ENCODE measurements around the gene ACBD6.

- TF ChIP-seq ZNF175 (tag by site-specific recombination; IDR thresholded peaks at IDR 0.05) (no peak), ZNF248 (tag by site-specific recombination; IDR thresholded peaks at IDR 0.05) (no peak), CTCF (tag by site-specific recombination; IDR thresholded peaks at IDR 0.05) (no peak), ZBTB10 (tag by site-specific recombination; IDR thresholded peaks at IDR 0.05) (no peak), ZNF184 (tag by site-specific recombination; IDR thresholded peaks at IDR 0.05) (no peak), ZNF121 (tag by site-specific recombination; IDR thresholded peaks at IDR 0.05) (no peak), ZNF645 (tag by site-specific recombination; IDR thresholded peaks at IDR 0.05) (no peak), ZNF416 (tag by site-specific recombination; IDR thresholded peaks at IDR 0.05) (no peak), REST (tag by site-specific recombination; IDR thresholded peaks at IDR 0.05) (no peak), ZNF23 (tag by site-specific recombination; IDR thresholded peaks at IDR 0.05; ENCODE audit: borderline replicate concordance) (no peak), ZNF624 (tag by site-specific recombination; IDR thresholded peaks at IDR 0.05) (no peak)
Measured at GRCh38 chr1:180425952-180426351, 76.4 kb downstream of the ACBD6 start.

Measured in HEK293 (cell line).